Tibial nerve (tissue), 4 donors: ENCODE results near the gene ATF7.

Experiments
- CTCF ChIP-seq, 5 experiments: fragments of 200-600 bp in 3 of 5; fragments of 450-650 bp in 2 of 5; sonication (generic) in 3 of 5; IDR thresholded peaks; one replicate each; pipeline ENCODE4 v1.5.1; 2016 to 2019; ENCODE audit warnings: antibody characterized with exemption in 5 of 5, mild to moderate bottlenecking in 3 of 5, moderate library complexity in 2 of 5
- EP300 ChIP-seq, 2 donors: sonication (generic); formaldehyde crosslinking; IDR thresholded peaks; one replicate each; pipeline ENCODE4 v1.6.1; 2017; ENCODE audit warnings: antibody characterized with exemption in 2 of 2, mild to moderate bottlenecking in 1 of 2
- POLR2A ChIP-seq, 2 donors: fragments of 450-650 bp; IDR thresholded peaks; one replicate each; pipeline ENCODE4 v1.6.1; 2017; ENCODE audit warnings: antibody characterized with exemption in 2 of 2, mild to moderate bottlenecking in 2 of 2, moderate library complexity in 2 of 2

- no peak for TF ChIP-seq EP300 (IDR thresholded peaks at IDR 0.05)
- no peak for TF ChIP-seq CTCF (IDR thresholded peaks at IDR 0.05)
- TF ChIP-seq POLR2A (IDR thresholded peaks at IDR 0.05), result no peak
Observed at GRCh38 chr12:53493610-53494391, 132.4 kb downstream of the ATF7 start.
